Measurements from ENCODE around the gene GABBR2.
A peak's percentile ranks its signal among the peaks of the same experiment; 100 is the strongest.

Gene GABBR2

DNA sequence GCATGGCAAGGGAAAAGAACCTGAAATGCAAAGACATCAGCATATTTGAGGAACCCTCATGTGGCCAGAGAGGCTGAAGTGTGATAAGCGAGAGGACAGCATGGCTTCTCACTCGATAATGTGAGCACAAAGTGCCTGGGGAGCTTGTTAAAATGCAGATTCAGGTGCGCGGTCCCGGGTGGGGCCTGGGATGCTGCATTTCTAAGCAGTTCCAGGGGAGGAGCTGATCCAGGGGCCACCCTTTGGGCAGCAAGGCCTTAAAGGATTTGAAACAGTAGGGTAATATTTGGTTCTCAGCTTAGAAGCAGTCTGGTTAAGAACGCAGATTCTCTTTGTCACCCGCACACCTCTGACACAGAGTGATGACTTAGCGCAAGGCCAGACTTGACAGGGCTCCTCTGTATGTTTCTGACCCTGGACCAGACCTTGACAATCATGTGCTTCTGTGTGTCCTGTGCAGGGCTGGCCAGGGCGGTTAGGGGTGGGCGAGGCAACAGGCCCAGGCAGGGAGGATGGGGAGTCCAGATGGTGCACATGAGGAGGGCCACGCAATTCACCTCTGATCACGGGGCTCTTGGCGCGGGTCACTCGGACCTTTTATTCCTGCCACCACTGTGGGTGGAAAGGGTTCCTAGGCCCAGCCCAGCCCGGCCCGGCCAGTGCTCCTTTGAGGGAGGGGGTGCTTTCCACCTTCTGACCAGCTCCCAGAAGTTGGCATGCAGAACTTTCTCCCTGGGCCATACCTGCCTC lies 390.5 kb downstream of the GABBR2 start:
- ATAC-seq (ENCODE audit: low read depth) (no peak), DNase-seq (ENCODE audit: low spot score) (no peak)
- no peaks in the 10 kb centered on the region for H3K36me3 ChIP-seq (ENCODE audit: low read depth)
- H3K4me3 ChIP-seq (ENCODE audit: severe bottlenecking) = no peak overlapping the region
- H3K27me3 ChIP-seq (ENCODE audit: insufficient read depth, poor library complexity, severe bottlenecking) = no peaks in the 10 kb centered on the region
- no peak overlapping the region for H3K27ac ChIP-seq (ENCODE audit: poor library complexity, severe bottlenecking)
- TF ChIP-seq, protein P1, sequence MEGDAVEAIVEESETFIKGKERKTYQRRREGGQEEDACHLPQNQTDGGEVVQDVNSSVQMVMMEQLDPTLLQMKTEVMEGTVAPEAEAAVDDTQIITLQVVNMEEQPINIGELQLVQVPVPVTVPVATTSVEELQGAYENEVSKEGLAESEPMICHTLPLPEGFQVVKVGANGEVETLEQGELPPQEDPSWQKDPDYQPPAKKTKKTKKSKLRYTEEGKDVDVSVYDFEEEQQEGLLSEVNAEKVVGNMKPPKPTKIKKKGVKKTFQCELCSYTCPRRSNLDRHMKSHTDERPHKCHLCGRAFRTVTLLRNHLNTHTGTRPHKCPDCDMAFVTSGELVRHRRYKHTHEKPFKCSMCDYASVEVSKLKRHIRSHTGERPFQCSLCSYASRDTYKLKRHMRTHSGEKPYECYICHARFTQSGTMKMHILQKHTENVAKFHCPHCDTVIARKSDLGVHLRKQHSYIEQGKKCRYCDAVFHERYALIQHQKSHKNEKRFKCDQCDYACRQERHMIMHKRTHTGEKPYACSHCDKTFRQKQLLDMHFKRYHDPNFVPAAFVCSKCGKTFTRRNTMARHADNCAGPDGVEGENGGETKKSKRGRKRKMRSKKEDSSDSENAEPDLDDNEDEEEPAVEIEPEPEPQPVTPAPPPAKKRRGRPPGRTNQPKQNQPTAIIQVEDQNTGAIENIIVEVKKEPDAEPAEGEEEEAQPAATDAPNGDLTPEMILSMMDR (IDR thresholded peaks at IDR 0.05; ENCODE audit: poor library complexity, severe bottlenecking) = no peak
- H3K9me3 ChIP-seq (ENCODE audit: severe bottlenecking) = no peaks in the 10 kb centered on the region
- H3K4me1 ChIP-seq (ENCODE audit: insufficient read depth, poor library complexity, severe bottlenecking) = no peaks in the 10 kb centered on the region

DNA sequence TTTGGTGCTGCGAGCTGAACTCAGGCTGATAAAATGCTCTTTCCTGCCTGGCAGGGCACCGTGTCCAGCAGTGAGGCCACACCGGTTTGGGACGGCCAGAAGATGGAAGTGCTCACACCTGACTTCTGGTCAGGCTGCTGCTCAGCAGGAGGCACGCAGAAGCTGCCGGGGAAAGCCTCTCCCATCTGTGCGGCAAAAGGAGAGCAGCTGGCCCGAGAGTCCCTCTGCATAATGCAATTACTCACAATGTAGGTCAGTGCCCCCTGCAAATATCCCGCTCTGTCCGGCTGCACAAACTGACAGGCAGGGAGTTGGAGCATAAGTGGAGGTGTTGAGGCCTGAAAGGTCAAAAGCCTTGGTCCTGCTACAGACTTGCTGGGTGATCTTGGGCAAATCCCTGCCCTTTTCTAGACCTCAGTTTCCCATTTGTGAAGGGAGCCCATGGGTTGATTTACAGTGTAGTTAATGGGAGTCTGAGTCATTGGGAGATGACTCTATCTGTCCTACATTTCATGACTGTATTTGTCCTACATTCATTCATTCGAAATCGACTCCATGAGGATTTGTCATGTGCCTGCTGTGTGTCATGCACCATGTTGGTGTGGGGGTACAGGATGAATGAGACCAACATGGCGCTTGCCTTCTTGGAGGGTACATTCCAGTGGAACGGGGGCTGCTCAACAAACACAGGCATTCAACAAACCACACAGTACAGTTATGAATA lies 391.4 kb downstream of the GABBR2 start:
- Histone ChIP-seq H3K4me1 (ENCODE audit: insufficient read depth, poor library complexity, severe bottlenecking) (no peaks in the 10 kb centered on the region), H3K4me3 (ENCODE audit: severe bottlenecking) (no peak overlapping the region), H3K36me3 (ENCODE audit: low read depth) (no peaks in the 10 kb centered on the region), H3K27me3 (ENCODE audit: insufficient read depth, poor library complexity, severe bottlenecking) (no peaks in the 10 kb centered on the region), H3K27ac (ENCODE audit: poor library complexity, severe bottlenecking) (no peak overlapping the region), H3K9me3 (ENCODE audit: severe bottlenecking) (no peaks in the 10 kb centered on the region)
- DNase-seq (ENCODE audit: low spot score) = no peak
- TF ChIP-seq, protein P1 (IDR thresholded peaks at IDR 0.05; ENCODE audit: poor library complexity, severe bottlenecking) = no peak
- ATAC-seq (ENCODE audit: low read depth) = no peak

DNA sequence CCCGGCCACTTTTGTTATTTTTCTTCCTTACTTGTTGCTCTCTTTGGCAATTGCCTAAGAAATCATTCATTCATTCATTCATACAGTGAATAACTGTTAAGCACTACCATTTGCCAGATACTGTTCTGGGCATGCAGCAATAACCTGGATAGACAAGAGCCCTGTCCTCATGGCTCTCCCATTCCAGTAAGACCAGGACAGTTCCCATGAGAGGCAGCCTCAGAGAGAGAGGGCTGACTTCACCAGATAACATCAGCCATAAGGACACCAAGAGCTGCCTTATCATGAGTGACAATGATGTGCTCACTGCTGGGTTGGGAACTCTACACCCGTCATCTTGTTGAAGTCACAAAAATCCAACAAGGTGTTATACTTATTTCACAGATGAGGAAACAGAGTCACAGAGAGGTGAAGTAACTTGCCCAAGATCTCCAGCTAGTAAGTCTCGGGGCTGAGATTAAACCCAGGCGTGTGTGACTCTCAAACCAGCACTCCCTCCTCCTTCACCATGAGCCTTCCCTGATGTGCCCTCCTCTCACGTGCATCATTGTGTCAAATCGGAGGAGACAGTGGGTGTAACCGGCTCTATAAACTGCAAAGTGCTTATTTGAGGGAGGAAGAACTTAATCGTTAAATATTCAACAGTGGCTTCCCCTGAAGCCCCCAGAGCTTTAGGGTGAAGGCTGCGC lies 392.1 kb downstream of the GABBR2 start:
- ATAC-seq (ENCODE audit: low read depth) (no peak), DNase-seq (ENCODE audit: low spot score) (no peak)
- H3K9me3 ChIP-seq (ENCODE audit: severe bottlenecking) = no peaks in the 10 kb centered on the region
- no peak overlapping the region for H3K27ac ChIP-seq (ENCODE audit: poor library complexity, severe bottlenecking)
- no peaks in the 10 kb centered on the region for H3K4me1 ChIP-seq (ENCODE audit: insufficient read depth, poor library complexity, severe bottlenecking)
- no peaks in the 10 kb centered on the region for H3K36me3 ChIP-seq (ENCODE audit: low read depth)
- H3K4me3 ChIP-seq (ENCODE audit: severe bottlenecking) = no peak overlapping the region
- TF ChIP-seq, protein P1 (IDR thresholded peaks at IDR 0.05; ENCODE audit: poor library complexity, severe bottlenecking) = no peak
- H3K27me3 ChIP-seq (ENCODE audit: insufficient read depth, poor library complexity, severe bottlenecking) = no peaks in the 10 kb centered on the region

DNA sequence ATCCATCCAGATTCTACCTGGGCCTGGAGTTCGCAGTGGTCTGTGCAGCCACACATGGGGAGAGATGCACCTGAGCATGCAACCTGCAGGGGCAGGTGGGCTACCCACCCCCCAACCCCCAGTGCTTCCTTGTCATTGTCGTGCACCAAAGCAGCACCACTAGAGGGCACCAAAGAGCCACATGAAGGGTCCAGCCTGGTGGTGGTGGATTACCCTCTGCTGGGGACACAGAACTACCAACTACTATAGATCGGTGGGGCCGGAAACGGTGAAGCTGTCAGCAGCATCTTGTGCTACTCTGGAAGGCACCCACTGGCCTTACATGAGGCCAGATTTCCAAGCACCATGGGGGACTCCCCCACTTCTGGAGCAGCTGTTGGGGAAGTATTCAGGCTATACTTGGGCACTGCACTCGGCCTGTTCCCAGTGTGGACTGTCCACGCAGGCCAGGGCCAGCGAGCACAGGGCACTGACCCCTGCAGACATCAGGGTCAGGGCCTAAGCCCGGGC lies 393.1 kb downstream of the GABBR2 start:
- H3K27me3 ChIP-seq (ENCODE audit: insufficient read depth, poor library complexity, severe bottlenecking) = no peaks in the 10 kb centered on the region
- TF ChIP-seq, protein P1 (IDR thresholded peaks at IDR 0.05; ENCODE audit: poor library complexity, severe bottlenecking) = peak; percentile 95
- H3K36me3 ChIP-seq (ENCODE audit: low read depth) = no peaks in the 10 kb centered on the region
- DNase-seq (ENCODE audit: low spot score) (peak; percentile 80), ATAC-seq (ENCODE audit: low read depth) (peak; percentile 85)
- H3K9me3 ChIP-seq (ENCODE audit: severe bottlenecking) = no peaks in the 10 kb centered on the region
- H3K27ac ChIP-seq (ENCODE audit: poor library complexity, severe bottlenecking) = no peak overlapping the region
- no peaks in the 10 kb centered on the region for H3K4me1 ChIP-seq (ENCODE audit: insufficient read depth, poor library complexity, severe bottlenecking)
- H3K4me3 ChIP-seq (ENCODE audit: severe bottlenecking) = no peak overlapping the region
